ENCODE results near the gene CCDC30. TPM values are rescaled to one million over a fixed set of nuclear protein-coding genes. Genes with fewer than 3 reads are reported as not detected.

The CCDC30 gene
- total and polyA plus RNA-seq, 10 of the 15 experiments (the other 5 are each of a cell fraction or from before 2014, with no cell fraction given) = 0.46 to 1.8 (median 1.0) TPM

- no peak for FAIRE-seq
- H3K27me3 ChIP-seq (replicated peaks in 1 of 2; ENCODE audit: control insufficient read depth in 2 of 2, insufficient read depth in 2 of 2, low read length in 1 of 2) = no peaks in the 10 kb centered on the region
- no peak for DNase-seq (ENCODE audit: low read depth, low spot score)
- intact Hi-C loops (cut with micrococcal nuclease; ENCODE audit: unreplicated experiment) = loop anchor here (1.0 to 10.0 kb wide), 3 partner anchors 194 to 289 kb away; partner anchors contain the start of genes PPIH and YBX1
- no peaks in the 10 kb centered on the region for H4K20me1 ChIP-seq (ENCODE audit: control insufficient read depth, insufficient read depth)
- H3K9me3 ChIP-seq (replicated peaks; ENCODE audit: control insufficient read depth, insufficient read depth, low read length) = no peaks in the 10 kb centered on the region
- RAD21 ChIA-PET (ENCODE audit: unreplicated experiment) = interaction anchor here (1.4 kb wide), 1 partner anchor 130 kb away, joined by 3 read pairs; no protein-coding TSS in a partner anchor
- H3K9ac ChIP-seq (ENCODE audit: control insufficient read depth, insufficient read depth, low read length) = no peak overlapping the region
- in situ Hi-C loops (cut with MboI) = no loop called here
- CTCF ChIA-PET = interaction anchor here (0.8 to 1.3 kb wide), 3 partner anchors 9 to 290 kb away, joined by 3 to 5 read pairs (median 3); no protein-coding TSS in a partner anchor
- SMC1A ChIA-PET (ENCODE audit: uncharacterized antibody, unreplicated experiment) = interaction anchor here (1.4 kb wide), 1 partner anchor 8 kb away, joined by 3 read pairs; no protein-coding TSS in a partner anchor
- H3K79me2 ChIP-seq (ENCODE audit: control insufficient read depth, insufficient read depth, low read length) = no peaks in the 10 kb centered on the region
- H2AFZ ChIP-seq (ENCODE audit: control insufficient read depth, low read depth, low read length) = no peak overlapping the region
- H3K4me1 ChIP-seq (ENCODE audit: control insufficient read depth, insufficient read depth, low read length) = peaks cover 5% of the 10 kb centered on the region; the same call in 1 of the 2 replicates
- peaks cover 0 to 5% of the 10 kb centered on the region in 2 experiments; a peak in 1 of 4 replicates for H3K36me3 ChIP-seq (ENCODE audit: control insufficient read depth in 2 of 2, insufficient read depth in 2 of 2, low read length in 1 of 2)
- no peak for ATAC-seq
- H3K4me3 ChIP-seq = no peak overlapping the region
- BruUV-seq (replicated peaks) = no TSS peak
- H3K4me2 ChIP-seq (ENCODE audit: control insufficient read depth, insufficient read depth) = peak overlapping the region; percentile 94
- POLR2A ChIA-PET = interaction anchor here (1.6 kb wide), 1 partner anchor 10 kb away, joined by 7 read pairs; no protein-coding TSS in a partner anchor
- WGBS (ENCODE audit: insufficient coverage, insufficient replicate concordance, low lambda C conversion rate, missing lambda C conversion rate) = 80% methylated on average over 3 of the region's 3 CpGs
- H3K27ac ChIP-seq (ENCODE audit: control insufficient read depth, insufficient read depth) = no peak overlapping the region
- TF ChIP-seq ZNF592 (IDR thresholded peaks at IDR 0.05) (no peak), ZBTB4 (CRISPR knock-in tag; IDR thresholded peaks at IDR 0.05) (no peak), MXI1 (IDR thresholded peaks at IDR 0.05; ENCODE audit: low read depth, low read length) (no peak), BCLAF1 (IDR thresholded peaks at IDR 0.05) (no peak), ATF7 (IDR thresholded peaks at IDR 0.05; ENCODE audit: low read depth) (no peak), NR2C1 (IDR thresholded peaks at IDR 0.05) (no peak), RELB (IDR thresholded peaks at IDR 0.05; ENCODE audit: low read depth) (no peak), KLF5 (IDR thresholded peaks at IDR 0.05; ENCODE audit: partially characterized antibody) (no peak), MEF2B (IDR thresholded peaks at IDR 0.05; ENCODE audit: partially characterized antibody, poor library complexity, severe bottlenecking) (no peak), IKZF2 (IDR thresholded peaks at IDR 0.05) (no peak), TCF7 (IDR thresholded peaks at IDR 0.05; ENCODE audit: borderline replicate concordance) (no peak), HDAC2 (IDR thresholded peaks at IDR 0.05) (no peak)
Measured at GRCh38 chr1:42463921-42464320, 835 bp downstream of the CCDC30 start.

All from GM12878 (cell line).